ENCODE results near the gene CDR2L. TPM values are rescaled to one million over a fixed set of nuclear protein-coding genes. Genes with fewer than 3 reads are reported as not detected.

CDR2L gene
- total and polyA plus RNA-seq, 3 experiments from 2014 or later: 0.06 to 1.7 (median 1.5) TPM

DNA sequence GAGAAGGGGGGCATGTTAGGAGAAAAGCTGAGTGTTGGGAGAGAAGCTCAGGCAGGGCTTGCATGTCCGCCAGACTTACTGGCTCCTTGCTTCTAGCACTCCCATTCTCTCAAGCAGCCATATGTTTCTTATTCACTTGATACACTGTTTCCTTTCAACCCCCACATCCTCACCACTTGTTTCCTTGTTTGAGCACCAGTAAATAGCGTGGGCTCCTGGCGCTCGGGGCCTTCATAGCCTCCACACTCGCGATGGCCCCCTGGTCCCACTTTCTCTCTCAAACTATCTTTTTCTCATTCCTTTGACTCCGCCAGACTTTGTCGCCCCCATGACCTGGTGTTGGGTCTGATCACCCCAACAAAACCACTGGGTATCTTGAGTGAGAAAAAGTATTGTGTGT, 42.7 kb downstream of the CDR2L start:
- H3K27me3 Mint-ChIP-seq: peaks cover 0 to 10% of the 10 kb centered on the region in 2 donors
- no peak overlapping the region for H3K27ac ChIP-seq (ENCODE audit: low read depth, low read length)
- ChIA-PET CTCF (no interaction called here), POLR2A (interaction anchor here (0.8 kb wide), 1 partner anchor 18 kb away, joined by 3 read pairs; the partner anchor contains the start of gene MRPL58)
- peak overlapping the region in 3 of 8 donors; percentile 38 to 98 (median 78) for H3K27ac Mint-ChIP-seq
- H3K9me3 ChIP-seq (ENCODE audit: low read length): no peaks in the 10 kb centered on the region
- peaks cover 0 to 4% (median 0%) of the 10 kb centered on the region in 3 donors for H3K36me3 Mint-ChIP-seq
- no peak overlapping the region for H3K4me3 ChIP-seq (ENCODE audit: low read length)
- H3K9me3 Mint-ChIP-seq: peaks cover 0 to 6% (median 0%) of the 10 kb centered on the region in 5 donors
- peaks cover 29 to 48% (median 45%) of the 10 kb centered on the region in 3 donors for H3K4me1 Mint-ChIP-seq
- peaks cover 34% of the 10 kb centered on the region for H3K4me1 ChIP-seq (ENCODE audit: insufficient read depth, low read length)
- H3K36me3 ChIP-seq (ENCODE audit: insufficient read depth, low read length): no peaks in the 10 kb centered on the region
- H3K4me3 Mint-ChIP-seq: peak overlapping the region in 2 of 7 donors; percentile 23 to 67
- no peaks in the 10 kb centered on the region for H3K27me3 ChIP-seq (ENCODE audit: insufficient read depth, low read length, poor library complexity, severe bottlenecking)
- DNase-seq: no peak

DNA sequence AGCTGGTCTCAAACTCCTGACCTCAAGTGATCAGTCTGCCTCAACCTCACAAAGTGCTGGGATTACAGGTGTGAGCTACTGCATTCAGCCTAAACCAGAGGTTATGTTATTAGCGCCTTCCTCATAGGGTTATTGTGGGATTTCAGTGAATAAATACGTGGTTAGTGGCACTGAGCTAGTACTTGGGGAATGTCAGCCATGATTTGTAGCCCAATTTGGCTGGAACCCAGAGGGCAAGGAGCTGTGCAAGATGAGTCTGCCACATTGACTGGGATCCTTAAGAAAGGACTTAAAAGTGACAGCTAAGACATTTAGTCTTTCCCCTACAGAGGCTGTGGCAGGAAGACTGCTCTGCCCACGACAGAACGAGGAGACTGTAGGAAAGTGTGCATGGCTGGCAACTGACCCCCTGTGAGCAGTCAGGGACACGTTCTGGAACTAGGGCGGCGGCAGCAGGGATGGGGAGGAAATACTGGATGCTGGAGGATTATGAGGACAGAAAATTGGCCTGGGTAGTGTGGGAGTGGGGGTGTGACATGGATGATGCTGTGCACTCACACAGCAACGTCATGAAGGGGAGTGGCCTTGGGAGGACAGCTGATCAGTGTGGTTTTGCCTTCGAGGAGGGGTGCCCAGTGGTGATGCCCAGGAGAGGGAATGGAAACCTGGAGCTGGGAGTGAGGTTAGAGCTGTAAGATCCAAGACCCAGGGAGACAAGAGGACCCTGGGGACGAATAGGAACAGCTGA, 44.7 kb downstream of the CDR2L start:
- Histone ChIP-seq H3K9me3 (ENCODE audit: low read length) (no peaks in the 10 kb centered on the region), H3K4me3 (ENCODE audit: low read length) (peak overlapping the region; percentile 22), H3K27me3 (ENCODE audit: insufficient read depth, low read length, poor library complexity, severe bottlenecking) (no peaks in the 10 kb centered on the region), H3K36me3 (ENCODE audit: insufficient read depth, low read length) (no peaks in the 10 kb centered on the region), H3K4me1 (ENCODE audit: insufficient read depth, low read length) (peaks cover 45% of the 10 kb centered on the region), H3K27ac (ENCODE audit: low read depth, low read length) (peak overlapping the region; percentile 39)
- ChIA-PET POLR2A (no interaction called here), CTCF (interaction anchor here (0.8 to 2.4 kb wide), 2 partner anchors 20 to 239 kb away, joined by 3 to 17 read pairs; partner anchors contain the start of genes MIF4GD and MRPL58)
- peak overlapping the region; percentile 86 to 99 (median 98) for H3K27ac Mint-ChIP-seq
- H3K4me1 Mint-ChIP-seq: peaks cover 35 to 57% (median 54%) of the 10 kb centered on the region in 3 donors
- DNase-seq: peak; percentile 35 to 75 (median 53)
- H3K36me3 Mint-ChIP-seq: peaks cover 0 to 4% (median 0%) of the 10 kb centered on the region in 3 donors
- H3K9me3 Mint-ChIP-seq: peaks cover 0 to 6% (median 0%) of the 10 kb centered on the region in 5 donors
- H3K4me3 Mint-ChIP-seq: peak overlapping the region; percentile 81 to 96 (median 92)
- peaks cover 0 to 16% of the 10 kb centered on the region in 2 donors for H3K27me3 Mint-ChIP-seq

DNA sequence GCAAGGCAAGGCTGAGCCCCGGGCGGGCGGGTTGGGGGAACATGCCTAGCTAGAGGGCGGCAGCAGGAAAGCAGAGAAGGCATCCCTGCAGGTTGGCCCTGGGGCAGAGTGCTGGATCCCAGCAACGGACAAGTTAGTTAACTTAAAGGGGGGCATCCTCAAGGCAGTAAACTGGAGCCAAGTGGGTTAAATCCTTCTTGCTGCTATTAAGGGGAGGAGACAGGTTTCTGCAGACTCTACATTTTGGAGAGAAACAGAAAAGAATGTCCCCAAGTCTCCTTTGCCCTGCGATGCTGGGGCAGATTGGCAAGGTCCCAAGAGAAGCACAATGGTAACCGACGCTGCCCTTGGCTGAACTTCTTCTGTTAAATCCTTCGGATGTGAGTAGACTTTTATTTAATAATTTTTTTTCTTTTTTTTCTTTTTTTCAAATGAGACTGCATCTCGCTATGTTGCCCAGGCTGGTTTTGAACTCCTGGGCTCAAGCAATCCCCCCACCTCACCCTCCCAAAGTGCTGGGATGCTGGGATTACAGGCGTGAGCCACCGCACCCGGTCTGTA, 45.4 kb downstream of the CDR2L start:
- Mint-ChIP-seq H3K27ac (peak overlapping the region; percentile 86 to 99 (median 98)), H3K9me3 (peaks cover 0 to 6% (median 0%) of the 10 kb centered on the region in 5 donors), H3K4me1 (peaks cover 36 to 61% (median 58%) of the 10 kb centered on the region in 3 donors), H3K27me3 (peaks cover 0 to 16% of the 10 kb centered on the region in 2 donors), H3K4me3 (peak overlapping the region; percentile 91 to 96 (median 92)), H3K36me3 (peaks cover 0 to 4% (median 0%) of the 10 kb centered on the region in 3 donors)
- Histone ChIP-seq H3K27ac (ENCODE audit: low read depth, low read length) (peak overlapping the region; percentile 62), H3K27me3 (ENCODE audit: insufficient read depth, low read length, poor library complexity, severe bottlenecking) (no peaks in the 10 kb centered on the region), H3K9me3 (ENCODE audit: low read length) (no peaks in the 10 kb centered on the region), H3K4me1 (ENCODE audit: insufficient read depth, low read length) (peaks cover 50% of the 10 kb centered on the region), H3K4me3 (ENCODE audit: low read length) (peak overlapping the region; percentile 36), H3K36me3 (ENCODE audit: insufficient read depth, low read length) (no peaks in the 10 kb centered on the region)
- CTCF ChIA-PET: interaction anchor here (2.4 kb wide), 1 partner anchor 20 kb away, joined by 17 read pairs; the partner anchor contains the start of gene MRPL58
- DNase-seq: peak in 1 of 5 donors; percentile 55
- POLR2A ChIA-PET: no interaction called here

DNA sequence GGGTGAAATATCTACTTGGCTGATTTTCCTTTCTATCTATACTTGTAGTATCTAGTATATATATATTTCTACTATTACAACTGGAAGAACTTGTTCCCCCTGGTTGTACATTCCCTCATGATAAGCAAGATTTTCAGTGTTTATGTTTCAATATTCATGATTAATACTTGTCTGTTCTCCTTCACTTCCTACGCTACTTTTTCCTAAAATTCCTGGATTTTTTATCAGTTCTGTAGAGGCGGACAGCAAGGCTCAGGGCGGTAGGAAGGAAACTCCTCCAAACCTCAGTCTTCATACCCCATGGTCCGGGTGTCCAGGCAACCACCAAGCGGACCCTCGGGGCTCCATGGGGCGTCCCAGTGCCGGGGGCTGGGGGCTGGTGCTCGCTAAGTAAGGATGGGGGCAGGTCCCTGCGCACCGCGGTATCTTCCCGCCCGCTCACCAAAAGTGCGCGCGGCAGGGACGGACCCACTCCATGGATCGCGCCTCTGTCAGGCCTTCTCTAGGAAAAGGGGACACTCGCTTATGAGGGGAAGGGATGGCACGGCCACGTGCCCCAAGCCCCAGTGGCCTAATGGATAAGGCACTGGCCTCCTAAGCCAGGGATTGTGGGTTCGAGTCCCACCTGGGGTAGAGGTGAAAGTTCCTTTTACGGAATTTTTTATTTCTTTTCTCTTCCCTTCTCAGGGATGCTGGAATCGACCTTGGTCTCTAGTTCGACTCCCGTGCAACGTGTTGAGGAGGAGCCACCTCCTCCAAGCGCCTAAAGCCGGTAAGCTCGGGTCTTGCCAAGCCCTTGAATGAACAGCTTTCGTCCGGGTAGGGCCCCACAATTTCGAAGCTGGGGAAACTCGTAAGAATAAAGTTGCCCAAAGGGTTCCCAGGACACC, 46.2 kb downstream of the CDR2L start:
- Mint-ChIP-seq H3K36me3 (peaks cover 0 to 9% (median 0%) of the 10 kb centered on the region in 3 donors), H3K4me3 (peak overlapping the region; percentile 91 to 96 (median 92)), H3K4me1 (peaks cover 36 to 61% (median 58%) of the 10 kb centered on the region in 3 donors), H3K27me3 (peaks cover 0 to 16% of the 10 kb centered on the region in 2 donors), H3K9me3 (peaks cover 0 to 6% (median 0%) of the 10 kb centered on the region in 5 donors), H3K27ac (peak overlapping the region; percentile 90 to 99 (median 98))
- Histone ChIP-seq H3K27me3 (ENCODE audit: insufficient read depth, low read length, poor library complexity, severe bottlenecking) (no peaks in the 10 kb centered on the region), H3K36me3 (ENCODE audit: insufficient read depth, low read length) (peaks cover 4% of the 10 kb centered on the region), H3K9me3 (ENCODE audit: low read length) (no peaks in the 10 kb centered on the region), H3K4me3 (ENCODE audit: low read length) (peak overlapping the region; percentile 81), H3K4me1 (ENCODE audit: insufficient read depth, low read length) (peaks cover 50% of the 10 kb centered on the region), H3K27ac (ENCODE audit: low read depth, low read length) (peak overlapping the region; percentile 62)
- CTCF ChIA-PET: interaction anchor here (1.3 to 3.4 kb wide), 5 partner anchors 13 to 80 kb away, joined by 3 to 17 read pairs (median 6); partner anchors contain the start of genes ATP5PD, KCTD2 and MRPL58
- peak; percentile 66 to 88 (median 81) for DNase-seq
- POLR2A ChIA-PET: interaction anchor here (0.5 to 2.2 kb wide), 6 partner anchors 14 to 228 kb away, joined by 3 to 14 read pairs (median 6); partner anchors contain the start of genes ATP5PD, CDR2L, GGA3 and KCTD2

DNA sequence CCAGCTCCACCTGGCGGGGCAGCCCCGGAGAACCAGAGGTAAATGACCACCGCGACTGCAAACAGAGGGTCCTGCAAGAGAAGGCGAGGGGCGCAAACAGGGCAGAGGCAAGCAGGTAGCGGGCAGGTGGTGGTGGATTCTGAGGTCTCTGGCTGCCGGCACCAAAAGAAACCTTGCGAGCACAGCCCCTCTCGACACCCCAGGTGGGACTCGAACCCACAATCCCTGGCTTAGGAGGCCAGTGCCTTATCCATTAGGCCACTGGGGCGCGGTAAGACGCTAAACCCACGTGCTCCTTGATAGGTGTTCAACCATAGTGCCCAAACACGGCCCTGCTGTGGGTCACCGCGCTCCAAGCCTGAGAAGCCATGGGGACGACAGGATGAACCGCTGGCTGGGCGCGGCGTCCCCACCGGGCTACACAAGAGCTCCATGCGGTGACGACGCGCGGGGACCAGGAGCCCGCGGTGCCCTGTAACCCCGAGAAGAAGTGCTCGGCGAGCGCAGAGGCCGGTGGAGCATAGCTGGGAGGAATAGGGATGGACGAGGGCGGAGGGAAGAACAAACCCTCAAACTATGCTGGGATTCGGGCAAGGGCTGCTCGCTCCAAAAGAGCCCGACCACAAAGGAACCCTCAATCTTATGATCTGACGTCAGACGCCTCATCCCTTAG, 46.9 kb downstream of the CDR2L start:
- CTCF ChIA-PET: interaction anchor here (0.8 to 3.4 kb wide), 6 partner anchors 9 to 80 kb away, joined by 3 to 17 read pairs (median 4); partner anchors contain the start of genes ATP5PD, KCTD2 and MRPL58
- POLR2A ChIA-PET: interaction anchor here (0.5 to 2.2 kb wide), 8 partner anchors 9 to 227 kb away, joined by 3 to 14 read pairs (median 6); partner anchors contain the start of genes ARMC7, ATP5PD, CDR2L and GGA3
- Mint-ChIP-seq H3K4me1 (peaks cover 38 to 61% (median 60%) of the 10 kb centered on the region in 3 donors), H3K4me3 (peak overlapping the region; percentile 91 to 96 (median 92)), H3K9me3 (peaks cover 0 to 6% (median 0%) of the 10 kb centered on the region in 5 donors), H3K36me3 (peaks cover 0 to 14% (median 2%) of the 10 kb centered on the region in 3 donors), H3K27ac (peak overlapping the region; percentile 90 to 99 (median 97)), H3K27me3 (peaks cover 0 to 16% of the 10 kb centered on the region in 2 donors)
- Histone ChIP-seq H3K27me3 (ENCODE audit: insufficient read depth, low read length, poor library complexity, severe bottlenecking) (no peaks in the 10 kb centered on the region), H3K4me1 (ENCODE audit: insufficient read depth, low read length) (peaks cover 50% of the 10 kb centered on the region), H3K9me3 (ENCODE audit: low read length) (no peaks in the 10 kb centered on the region), H3K36me3 (ENCODE audit: insufficient read depth, low read length) (peaks cover 11% of the 10 kb centered on the region), H3K27ac (ENCODE audit: low read depth, low read length) (peak overlapping the region; percentile 62), H3K4me3 (ENCODE audit: low read length) (peak overlapping the region; percentile 81)
- peak; percentile 56 to 82 (median 70) for DNase-seq

DNA sequence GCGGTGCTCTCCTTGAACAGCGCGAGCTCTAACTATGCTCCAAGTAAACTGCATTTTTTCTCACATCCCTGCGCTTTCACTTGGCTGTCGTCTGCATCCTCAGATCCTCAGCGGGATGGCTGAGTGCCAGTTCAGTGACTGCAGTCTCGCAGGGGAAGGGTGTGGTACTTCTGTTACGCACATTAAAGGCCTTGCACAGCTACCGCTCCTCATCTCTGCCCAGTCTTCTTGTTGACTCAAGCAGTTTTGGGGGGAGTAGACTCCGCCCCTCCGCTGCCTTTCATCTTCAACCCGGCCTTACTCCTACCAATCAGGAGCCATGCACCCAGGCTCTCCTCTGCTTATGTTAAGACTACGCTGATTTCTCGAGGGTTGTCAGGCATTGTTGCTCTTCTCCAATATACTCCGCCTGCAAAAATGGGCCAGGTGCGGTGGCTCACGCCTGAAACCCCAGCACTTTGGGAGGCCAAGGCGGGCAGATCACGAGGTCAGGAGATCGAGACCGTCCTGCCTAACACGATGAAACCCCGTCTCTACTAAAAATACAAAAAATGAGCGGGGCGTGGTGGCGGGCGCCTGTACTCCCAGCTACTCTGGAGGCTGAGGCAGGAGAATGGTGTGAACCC, 49.3 kb downstream of the CDR2L start:
- peak; percentile 76 to 96 (median 93) for DNase-seq
- peaks cover 50% of the 10 kb centered on the region for H3K4me1 ChIP-seq (ENCODE audit: insufficient read depth, low read length)
- peaks cover 42 to 60% (median 56%) of the 10 kb centered on the region in 3 donors for H3K4me1 Mint-ChIP-seq

More for the DNA sequence above, 49.3 kb downstream of the CDR2L start:
- Histone ChIP-seq H3K9me3 (ENCODE audit: low read length) (no peaks in the 10 kb centered on the region), H3K27ac (ENCODE audit: low read depth, low read length) (peak overlapping the region; percentile 71), H3K36me3 (ENCODE audit: insufficient read depth, low read length) (peaks cover 26% of the 10 kb centered on the region), H3K4me3 (ENCODE audit: low read length) (peak overlapping the region; percentile 39), H3K27me3 (ENCODE audit: insufficient read depth, low read length, poor library complexity, severe bottlenecking) (no peaks in the 10 kb centered on the region)
- Mint-ChIP-seq H3K27ac (peak overlapping the region; percentile 96 to 99 (median 98)), H3K27me3 (peaks cover 0 to 16% of the 10 kb centered on the region in 2 donors), H3K4me3 (peak overlapping the region; percentile 61 to 93 (median 83)), H3K36me3 (peaks cover 5 to 35% (median 10%) of the 10 kb centered on the region in 3 donors), H3K9me3 (peaks cover 0 to 6% (median 0%) of the 10 kb centered on the region in 5 donors)
- POLR2A ChIA-PET: interaction anchor here (1.0 kb wide), 1 partner anchor 73 kb away, joined by 3 read pairs; the partner anchor contains the start of gene ARMC7
- CTCF ChIA-PET: interaction anchor here (0.8 to 3.4 kb wide), 4 partner anchors 10 to 75 kb away, joined by 3 to 10 read pairs (median 4); partner anchors contain the start of genes ATP5PD and KCTD2

Measured in CD8-positive, alpha-beta memory T cell (primary cell).